GM12878 (cell line): Measurements from ENCODE around the gene SPTBN1. TPM values are rescaled to one million over a fixed set of nuclear protein-coding genes. Genes with fewer than 3 reads are reported as not detected.

Experiments
- ATAC-seq: fragments of 200-7000 bp; cut with Tn5 transposase; 3 replicates; pipeline ENCODE4 v1.9.1; 2020; ENCODE audit warnings: mild to moderate bottlenecking, moderate library complexity
- BruUV-seq: library from RNA; stranded (reverse); fragments of 400-500 nt; replicated peaks from 2 replicates; lab custom pipeline; 2021; lab: Mats Ljungman, UMichigan
- CTCF ChIA-PET: fragments of 300-600 bp; sonication (Branson Sonifier 250); formaldehyde crosslinking; extraction: SDS; loops from one replicate; lab custom pipeline; 2021; ENCODE audit warnings: inconsistent platforms; lab: Yijun Ruan, JAX
- POLR2A ChIA-PET: fragments of 350-600 bp; formaldehyde crosslinking; extraction: SDS; loops from one replicate; lab custom pipeline; 2021; ENCODE audit warnings: inconsistent platforms; lab: Charles Lee
- RAD21 ChIA-PET: fragments of 300-600 bp; sonication (Branson Sonifier 250); formaldehyde crosslinking; loops from one replicate; lab custom pipeline; 2023; ENCODE audit warnings: antibody characterized with exemption; ENCODE audit not compliant: unreplicated experiment; lab: Charles Lee
- SMC1A ChIA-PET: fragments of 300-600 bp; sonication (Branson Sonifier 250); formaldehyde crosslinking; loops from one replicate; lab custom pipeline; 2023; ENCODE audit not compliant: unreplicated experiment, uncharacterized antibody; lab: Charles Lee
- DNase-seq: peaks from one replicate; pipeline ENCODE4 v3.0.0-alpha.2; 2011; ENCODE audit warnings: low read depth, low spot score
- FAIRE-seq: peaks from 3 replicates; lab custom pipeline; 2011; peaks lifted over from hg19 to GRCh38; lab: Jason Lieb, UNC
- H2AFZ ChIP-seq: 2 replicates; pipeline ENCODE4 v1.6.0; 2011; ENCODE audit warnings: low read depth, low read length, control low read depth; ENCODE audit not compliant: control insufficient read depth
- H3K27ac ChIP-seq: 2 replicates; pipeline ENCODE4 v1.5.1; 2011; ENCODE audit warnings: control low read depth; ENCODE audit not compliant: control insufficient read depth, insufficient read depth
- H3K27me3 ChIP-seq, 2 experiments: replicated peaks in 1 of 2; 2 replicates each; pipeline versions ENCODE4 v1.6.0 to v1.6.1; 2011; ENCODE audit warnings: low read length in 1 of 2; ENCODE audit not compliant: control insufficient read depth in 2 of 2, insufficient read depth in 2 of 2
- H3K36me3 ChIP-seq, 2 experiments: 2 replicates each; pipeline ENCODE4 v1.5.1; 2011; ENCODE audit warnings: low read length in 1 of 2; ENCODE audit not compliant: control insufficient read depth in 2 of 2, insufficient read depth in 2 of 2
- H3K4me1 ChIP-seq: 2 replicates; pipeline ENCODE4 v1.6.1; 2011; ENCODE audit warnings: mild to moderate bottlenecking, low read length, moderate library complexity, mixed read lengths; ENCODE audit not compliant: control insufficient read depth, insufficient read depth
- H3K4me2 ChIP-seq: 2 replicates; pipeline ENCODE4 v1.6.0; 2011; ENCODE audit warnings: control low read depth; ENCODE audit not compliant: control insufficient read depth, insufficient read depth
- H3K4me3 ChIP-seq: fragments of 200-600 bp; sonication (generic); 2 replicates; pipeline ENCODE4 v1.5.1; 2016
- H3K79me2 ChIP-seq: 2 replicates; pipeline ENCODE4 v1.6.0; 2011; ENCODE audit warnings: low read length; ENCODE audit not compliant: control insufficient read depth, insufficient read depth
- H3K9ac ChIP-seq: 2 replicates; pipeline ENCODE4 v1.8.0; 2011; ENCODE audit warnings: low read length, control low read depth, mixed read lengths; ENCODE audit not compliant: control insufficient read depth, insufficient read depth
- H3K9me3 ChIP-seq: replicated peaks from 3 replicates; pipeline ENCODE4 v1.5.1; 2011; ENCODE audit warnings: mild to moderate bottlenecking, low read length; ENCODE audit not compliant: control insufficient read depth, insufficient read depth
- H4K20me1 ChIP-seq: 2 replicates; pipeline ENCODE4 v1.6.0; 2011; ENCODE audit not compliant: control insufficient read depth, insufficient read depth
- CEBPB ChIP-seq, 2 experiments: fragments of 150-350 bp in 1 of 2; IDR thresholded peaks; 2 replicates each; pipeline ENCODE4 v1.6.1; 2012 to 2014; ENCODE audit warnings: low read depth in 2 of 2, low read length in 2 of 2, borderline replicate concordance in 1 of 2, inconsistent platforms in 1 of 2
- E2F4 ChIP-seq: IDR thresholded peaks from 2 replicates; pipeline ENCODE4 v1.6.1; 2012; ENCODE audit warnings: low read depth, low read length, improper control_type of control experiment
- EGR1 ChIP-seq, 2 experiments: IDR thresholded peaks; 1 replicate in 1 of 2; 2 replicates in 1 of 2; pipeline ENCODE4 v1.6.1; 2011 to 2012; ENCODE audit warnings: low read depth in 2 of 2, low read length in 2 of 2, borderline replicate concordance in 1 of 2, mild to moderate bottlenecking in 1 of 2, moderate library complexity in 1 of 2
- ELK1 ChIP-seq: IDR thresholded peaks from 2 replicates; pipeline ENCODE4 v1.6.1; 2012; ENCODE audit warnings: low read depth, low read length, improper control_type of control experiment
- ETV6 ChIP-seq, 2 experiments: fragments of 450-650 bp in 1 of 2; IDR thresholded peaks in 1 of 2; conservative IDR thresholded peaks in 1 of 2; 2 replicates each; pipeline ENCODE4 v1.6.1; 2014; ENCODE audit warnings: antibody characterized with exemption in 1 of 2, borderline replicate concordance in 1 of 2, low read depth in 1 of 2, mild to moderate bottlenecking in 1 of 2, moderate library complexity in 1 of 2
- KLF5 ChIP-seq: fragments of 450-650 bp; IDR thresholded peaks from 2 replicates; pipeline ENCODE4 v1.6.1; 2014; ENCODE audit warnings: mild to moderate bottlenecking; ENCODE audit not compliant: partially characterized antibody
- POLR2A ChIP-seq: IDR thresholded peaks from 2 replicates; pipeline ENCODE4 v1.6.1; 2011; ENCODE audit warnings: low read depth, mild to moderate bottlenecking, low read length
- WGBS: methylation state at CpG from one replicate; pipeline ENCODE4 v1.1.6; 2016; ENCODE audit warnings: low lambda C conversion rate; ENCODE audit not compliant: insufficient replicate concordance, insufficient coverage; ENCODE audit errors: missing lambda C conversion rate; 5-methylcytosine and 5-hydroxymethylcytosine counted together
- in situ Hi-C: fragments of 300-500 bp; cut with MboI; formaldehyde crosslinking; loops from 9 replicates; pipeline ENCODE4 v1.14.3; 2018; ENCODE audit warnings: mixed read lengths
- intact Hi-C: fragments of 100-400 bp; cut with micrococcal nuclease; formaldehyde crosslinking; loops from one replicate; pipeline ENCODE4 v1.14.2; 2022; ENCODE audit not compliant: unreplicated experiment
- polyA plus RNA-seq, 11 experiments: library from polyadenylated mRNA; depleted of rRNA in 4 of 11; unstranded in 6 of 11; stranded (reverse) in 5 of 11; fragments of >200 nt; fragmentation: Nextera tagmentation in 4 of 11; fragmentation: Illumina TruSeq in 1 of 11; extraction: Ambion mirVana in 4 of 11; extraction: Trizol in 1 of 11; gene quantifications; 1 replicate in 1 of 11; 2 replicates in 10 of 11; pipeline versions ENCODE4 v1.2.1 to v1.2.3, GENCODE V29; 2011 to 2016; ENCODE audit warnings: inconsistent platforms in 2 of 11, missing spikeins in 2 of 11, low read depth in 1 of 11
- total RNA-seq, 4 experiments: library from RNA; depleted of rRNA in 3 of 4; stranded (reverse); fragments of >200 nt in 3 of 4; fragmentation: Illumina TruSeq in 1 of 4; extraction: Trizol in 1 of 4; gene quantifications; 2 replicates each; pipeline versions ENCODE4 v1.2.1 to v1.2.3, GENCODE V29; 2013 to 2021
- TF ChIP-seq, protein P1 (sequence below): IDR thresholded peaks from 2 replicates; pipeline ENCODE4 v1.6.1; 2012; ENCODE audit warnings: improper control_type of control experiment, low read depth, low read length; ENCODE audit not compliant: insufficient replicate concordance

Gene SPTBN1
- total and polyA plus RNA-seq, 10 of the 15 experiments (the other 5 are each of a cell fraction or from before 2014, with no cell fraction given): 20.6 to 154 (median 76.7) TPM

- TF ChIP-seq, protein P1, sequence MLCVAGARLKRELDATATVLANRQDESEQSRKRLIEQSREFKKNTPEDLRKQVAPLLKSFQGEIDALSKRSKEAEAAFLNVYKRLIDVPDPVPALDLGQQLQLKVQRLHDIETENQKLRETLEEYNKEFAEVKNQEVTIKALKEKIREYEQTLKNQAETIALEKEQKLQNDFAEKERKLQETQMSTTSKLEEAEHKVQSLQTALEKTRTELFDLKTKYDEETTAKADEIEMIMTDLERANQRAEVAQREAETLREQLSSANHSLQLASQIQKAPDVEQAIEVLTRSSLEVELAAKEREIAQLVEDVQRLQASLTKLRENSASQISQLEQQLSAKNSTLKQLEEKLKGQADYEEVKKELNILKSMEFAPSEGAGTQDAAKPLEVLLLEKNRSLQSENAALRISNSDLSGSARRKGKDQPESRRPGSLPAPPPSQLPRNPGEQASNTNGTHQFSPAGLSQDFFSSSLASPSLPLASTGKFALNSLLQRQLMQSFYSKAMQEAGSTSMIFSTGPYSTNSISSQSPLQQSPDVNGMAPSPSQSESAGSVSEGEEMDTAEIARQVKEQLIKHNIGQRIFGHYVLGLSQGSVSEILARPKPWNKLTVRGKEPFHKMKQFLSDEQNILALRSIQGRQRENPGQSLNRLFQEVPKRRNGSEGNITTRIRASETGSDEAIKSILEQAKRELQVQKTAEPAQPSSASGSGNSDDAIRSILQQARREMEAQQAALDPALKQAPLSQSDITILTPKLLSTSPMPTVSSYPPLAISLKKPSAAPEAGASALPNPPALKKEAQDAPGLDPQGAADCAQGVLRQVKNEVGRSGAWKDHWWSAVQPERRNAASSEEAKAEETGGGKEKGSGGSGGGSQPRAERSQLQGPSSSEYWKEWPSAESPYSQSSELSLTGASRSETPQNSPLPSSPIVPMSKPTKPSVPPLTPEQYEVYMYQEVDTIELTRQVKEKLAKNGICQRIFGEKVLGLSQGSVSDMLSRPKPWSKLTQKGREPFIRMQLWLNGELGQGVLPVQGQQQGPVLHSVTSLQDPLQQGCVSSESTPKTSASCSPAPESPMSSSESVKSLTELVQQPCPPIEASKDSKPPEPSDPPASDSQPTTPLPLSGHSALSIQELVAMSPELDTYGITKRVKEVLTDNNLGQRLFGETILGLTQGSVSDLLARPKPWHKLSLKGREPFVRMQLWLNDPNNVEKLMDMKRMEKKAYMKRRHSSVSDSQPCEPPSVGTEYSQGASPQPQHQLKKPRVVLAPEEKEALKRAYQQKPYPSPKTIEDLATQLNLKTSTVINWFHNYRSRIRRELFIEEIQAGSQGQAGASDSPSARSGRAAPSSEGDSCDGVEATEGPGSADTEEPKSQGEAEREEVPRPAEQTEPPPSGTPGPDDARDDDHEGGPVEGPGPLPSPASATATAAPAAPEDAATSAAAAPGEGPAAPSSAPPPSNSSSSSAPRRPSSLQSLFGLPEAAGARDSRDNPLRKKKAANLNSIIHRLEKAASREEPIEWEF: no peak
Observed at GRCh38 chr2:54655046-54655809, 199.1 kb downstream of the SPTBN1 start (continued).

- Histone ChIP-seq H3K9ac (no peak overlapping the region), H3K79me2 (no peaks in the 10 kb centered on the region), H3K27ac (no peak overlapping the region), H3K4me3 (no peak overlapping the region), H3K27me3 (no peaks in the 10 kb centered on the region), H3K9me3 (no peaks in the 10 kb centered on the region), H3K4me2 (no peak overlapping the region), H3K4me1 (no peaks in the 10 kb centered on the region), H2AFZ (no peak overlapping the region), H4K20me1 (no peaks in the 10 kb centered on the region), H3K36me3 (peaks cover 29 to 44% of the 10 kb centered on the region in 2 experiments)
- DNase-seq (no peak), FAIRE-seq (no peak), ATAC-seq (no peak)
- in situ Hi-C loops (no loop called here), intact Hi-C loops (loop anchor here (2.0 to 5.0 kb wide), 2 partner anchors 48 to 135 kb away; no protein-coding TSS in a partner anchor)
- no peak for TF ChIP-seq ETV6 (conservative IDR thresholded peaks at IDR 0.05 in 1 of 2, IDR thresholded peaks at IDR 0.05 in 1 of 2; ENCODE audit: borderline replicate concordance in 1 of 2, low read depth in 1 of 2)
- no peak for TF ChIP-seq KLF5
- TF ChIP-seq ELK1: no peak
- no peak for TF ChIP-seq EGR1 (IDR thresholded peaks at IDR 0.05; ENCODE audit: borderline replicate concordance in 1 of 2, low read depth in 2 of 2, low read length in 2 of 2)
- no peak for TF ChIP-seq CEBPB (IDR thresholded peaks at IDR 0.05; ENCODE audit: borderline replicate concordance in 1 of 2, low read depth in 2 of 2, low read length in 2 of 2)
- TF ChIP-seq POLR2A: no peak
- TF ChIP-seq E2F4: no peak
- SMC1A ChIA-PET: interaction anchor here (1.2 to 4.7 kb wide), 7 partner anchors 9 to 139 kb away, joined by 3 to 49 read pairs (median 7); no protein-coding TSS in a partner anchor
- BruUV-seq: no TSS peak
- 98% methylated on average over 3 of the region's 3 CpGs for WGBS
- CTCF ChIA-PET: interaction anchor here (0.9 to 5.5 kb wide), 9 partner anchors 9 to 134 kb away, joined by 3 to 105 read pairs (median 4); no protein-coding TSS in a partner anchor
- POLR2A ChIA-PET: interaction anchor here (1.1 to 1.4 kb wide), 2 partner anchors 19 to 133 kb away, joined by 3 to 4 read pairs; no protein-coding TSS in a partner anchor
- RAD21 ChIA-PET: interaction anchor here (1.0 to 3.5 kb wide), 6 partner anchors 9 to 133 kb away, joined by 3 to 38 read pairs (median 5); no protein-coding TSS in a partner anchor
Observed at GRCh38 chr2:54656863-54657262, 200.7 kb downstream of the SPTBN1 start.
